Heart left ventricle (tissue), 13 donors: Measurements from ENCODE around the gene SCAF8.

Experiments
- POLR2A ChIP-seq, 2 donors: fragments of 450-650 bp; IDR thresholded peaks; one replicate each; pipeline ENCODE4 v1.6.1; 2017; ENCODE audit warnings: antibody characterized with exemption in 2 of 2, mild to moderate bottlenecking in 2 of 2, moderate library complexity in 2 of 2
- TF ChIP-seq, protein P1 (sequence below), 12 donors: fragments of 200-600 bp; sonication (generic) in 4 of 12; IDR thresholded peaks; one replicate each; pipeline versions ENCODE4 v1.5.0 to v1.8.0; 2018 to 2022; ENCODE audit warnings: antibody characterized with exemption in 12 of 12, mild to moderate bottlenecking in 5 of 12
- donor health status: ischemic (EF 13 %, LVEDD 7.1; RV severe dilation, severe dysfunction).
- donor health status: DM: no; HTN: yes; CAD: no.
- donor health status: DM: no; HTN: no; CAD: no.
- donor health status: ischemic (EF 25% LVEDD 6.9; RV normal size, moderate dysfunction).
- donor health status: ischemic (EF 25% LVEDD 5.7; RV mildly dilated, moderate dysfunction).
- donor health status: ischemic (EF 35%, LVEDD 5.7; RV mildly dilated, moderate dysfunction).
- donor health status: nonischemic (EF 11% LVEDD 7.7; RV severe dilation, severe dysfunction).
- donor health status: DM: yes; HTN: yes; CAD: no.
- donor health status: PGD.
- donor health status: ischemic (EF 29% LVEDD 5.4; RV normal size, mild dysfunction).
- donor health status: nonischemic (EF 23%, LVEDD 6.1; RV moderate dilation, normal function).

DNA sequence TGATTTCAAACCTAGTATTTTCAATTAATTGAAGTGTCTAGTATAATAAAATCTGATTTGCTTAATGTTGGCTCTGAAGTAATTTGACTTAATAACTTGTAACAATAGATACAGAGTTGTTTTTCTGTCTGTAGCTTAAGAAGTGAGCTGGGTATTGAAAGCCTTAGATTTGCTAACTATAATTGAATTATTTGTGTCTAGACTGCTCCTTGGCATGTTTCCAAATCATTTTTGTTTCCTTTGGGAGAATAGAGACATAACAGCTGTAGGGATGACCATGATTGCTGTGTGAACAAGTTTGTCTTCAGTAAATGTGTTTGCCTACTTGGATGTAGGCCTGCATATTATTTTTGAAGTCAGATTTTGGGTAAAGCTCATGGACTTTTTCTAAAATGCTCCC is 115.4 kb downstream of the SCAF8 start:
- TF ChIP-seq, protein P1, sequence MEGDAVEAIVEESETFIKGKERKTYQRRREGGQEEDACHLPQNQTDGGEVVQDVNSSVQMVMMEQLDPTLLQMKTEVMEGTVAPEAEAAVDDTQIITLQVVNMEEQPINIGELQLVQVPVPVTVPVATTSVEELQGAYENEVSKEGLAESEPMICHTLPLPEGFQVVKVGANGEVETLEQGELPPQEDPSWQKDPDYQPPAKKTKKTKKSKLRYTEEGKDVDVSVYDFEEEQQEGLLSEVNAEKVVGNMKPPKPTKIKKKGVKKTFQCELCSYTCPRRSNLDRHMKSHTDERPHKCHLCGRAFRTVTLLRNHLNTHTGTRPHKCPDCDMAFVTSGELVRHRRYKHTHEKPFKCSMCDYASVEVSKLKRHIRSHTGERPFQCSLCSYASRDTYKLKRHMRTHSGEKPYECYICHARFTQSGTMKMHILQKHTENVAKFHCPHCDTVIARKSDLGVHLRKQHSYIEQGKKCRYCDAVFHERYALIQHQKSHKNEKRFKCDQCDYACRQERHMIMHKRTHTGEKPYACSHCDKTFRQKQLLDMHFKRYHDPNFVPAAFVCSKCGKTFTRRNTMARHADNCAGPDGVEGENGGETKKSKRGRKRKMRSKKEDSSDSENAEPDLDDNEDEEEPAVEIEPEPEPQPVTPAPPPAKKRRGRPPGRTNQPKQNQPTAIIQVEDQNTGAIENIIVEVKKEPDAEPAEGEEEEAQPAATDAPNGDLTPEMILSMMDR (IDR thresholded peaks at IDR 0.05), result no peak
- no peak for TF ChIP-seq POLR2A (IDR thresholded peaks at IDR 0.05)
